IPS DF 6.9 (cell line): ENCODE measurements around the gene AAGAB.
"Not testable (repeated sequence)": the region's sequence is repeated elsewhere in the genome, so short reads cannot be mapped to it uniquely, and the experiment has no call there.

Experiments used
- DNase-seq: peaks from one replicate; pipeline ENCODE4 v3.0.0-alpha.2; 2013; ENCODE audit warnings: low read depth, low spot score
- H3K27ac ChIP-seq: one replicate; pipeline ENCODE4 v1.5.1; 2013; ENCODE audit warnings: low read length, control low read depth
- H3K27me3 ChIP-seq: 2 replicates; pipeline ENCODE4 v1.6.1; 2013; ENCODE audit warnings: mild to moderate bottlenecking, low read length; ENCODE audit not compliant: control insufficient read depth, insufficient read depth
- H3K36me3 ChIP-seq: 2 replicates; pipeline ENCODE4 v1.6.1; 2013; ENCODE audit warnings: low read length; ENCODE audit not compliant: control insufficient read depth, insufficient read depth
- H3K4me1 ChIP-seq: 2 replicates; pipeline ENCODE4 v1.6.1; 2013; ENCODE audit warnings: low read length; ENCODE audit not compliant: control insufficient read depth, insufficient read depth
- H3K4me3 ChIP-seq: 2 replicates; pipeline ENCODE4 v1.5.1; 2013; ENCODE audit warnings: mild to moderate bottlenecking, low read length
- H3K9me3 ChIP-seq: 2 replicates; pipeline ENCODE4 v1.6.1; 2013; ENCODE audit warnings: low read length, inconsistent platforms; ENCODE audit not compliant: control insufficient read depth, insufficient read depth
- WGBS: extraction: QIAGEN DNeasy Blood & Tissue Kit; methylation state at CpG from one replicate; pipeline ENCODE4 v1.1.7; 2013; ENCODE audit warnings: mixed read lengths, missing lambda C conversion rate; ENCODE audit not compliant: insufficient read length, insufficient coverage; 5-methylcytosine and 5-hydroxymethylcytosine counted together

Gene AAGAB

GRCh38 chr15:67280217-67280616, 25.8 kb upstream of the AAGAB start:
- Histone ChIP-seq H3K4me1 (no peaks in the 10 kb centered on the region), H3K36me3 (no peaks in the 10 kb centered on the region), H3K27me3 (no peaks in the 10 kb centered on the region), H3K4me3 (no peak overlapping the region), H3K9me3 (no peaks in the 10 kb centered on the region), H3K27ac (no peak overlapping the region)
- no peak for DNase-seq
- WGBS = no CpG with 5 or more reads among the region's 2 CpGs

GRCh38 chr15:67276666-67277065, 22.2 kb upstream of the AAGAB start:
- H3K4me1 ChIP-seq = no peaks in the 10 kb centered on the region
- no peak overlapping the region for H3K27ac ChIP-seq
- H3K36me3 ChIP-seq = no peaks in the 10 kb centered on the region
- WGBS = no CpG with 5 or more reads among the region's 1 CpG
- no peaks in the 10 kb centered on the region for H3K27me3 ChIP-seq
- no peak overlapping the region for H3K4me3 ChIP-seq
- DNase-seq = no peak
- H3K9me3 ChIP-seq = no peaks in the 10 kb centered on the region

DNA sequence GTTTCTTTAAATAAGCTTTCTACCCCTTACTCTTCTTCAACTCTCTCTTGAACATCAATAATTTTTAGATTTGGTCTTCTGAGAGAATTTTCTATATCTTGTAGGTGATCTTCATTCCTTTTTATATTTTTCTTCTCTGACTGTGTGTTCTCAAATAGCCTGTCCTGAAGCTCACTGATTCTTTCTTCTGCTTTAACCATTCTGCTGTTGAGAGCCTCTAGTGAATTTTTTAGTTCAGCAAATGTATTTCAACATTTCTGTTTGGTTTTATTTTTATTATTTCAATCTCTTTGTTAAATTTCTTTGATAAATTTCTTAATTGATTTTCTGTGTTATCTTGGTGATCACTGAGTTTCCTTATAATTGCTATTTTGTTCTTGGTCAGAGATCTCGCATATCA, 19.8 kb upstream of the AAGAB start:
- no peak overlapping the region for H3K4me3 ChIP-seq
- H3K36me3 ChIP-seq = no peaks in the 10 kb centered on the region
- WGBS = no CpG with 5 or more reads among the region's 1 CpG
- H3K4me1 ChIP-seq = no peaks in the 10 kb centered on the region
- no peak overlapping the region for H3K27ac ChIP-seq
- H3K27me3 ChIP-seq = no peaks in the 10 kb centered on the region
- no peaks in the 10 kb centered on the region for H3K9me3 ChIP-seq
- no peak for DNase-seq

GRCh38 chr15:67267951-67268941, 13.8 kb upstream of the AAGAB start:
- no peaks in the 10 kb centered on the region for H3K9me3 ChIP-seq
- no CpG with 5 or more reads among the region's 9 CpGs for WGBS
- no peaks in the 10 kb centered on the region for H3K27me3 ChIP-seq
- H3K36me3 ChIP-seq = no peaks in the 10 kb centered on the region
- no peak overlapping the region for H3K4me3 ChIP-seq
- H3K27ac ChIP-seq = no peak overlapping the region
- H3K4me1 ChIP-seq = no peaks in the 10 kb centered on the region
- no peak for DNase-seq

DNA sequence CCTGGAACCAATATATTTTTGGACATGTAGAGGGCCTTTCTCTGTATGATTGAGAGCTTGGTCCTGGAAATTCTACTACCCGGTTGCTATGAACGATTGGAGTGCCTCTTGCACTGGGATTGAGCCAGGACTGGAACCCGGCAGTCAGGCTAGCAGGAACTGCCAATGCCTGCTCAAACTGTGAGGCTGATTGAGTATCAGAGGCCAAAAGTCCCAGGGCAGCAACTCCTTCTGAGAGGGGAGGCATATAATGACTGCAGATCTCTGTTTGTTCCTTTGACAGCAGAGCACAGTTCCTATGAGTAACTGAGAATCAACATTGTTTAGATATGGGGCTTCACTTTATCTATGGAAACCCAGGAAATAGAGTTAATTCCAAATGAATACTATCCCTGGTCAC, 13.0 kb upstream of the AAGAB start:
- DNase-seq = no peak
- H3K27ac ChIP-seq = no peak overlapping the region
- H3K4me3 ChIP-seq = no peak overlapping the region
- no peaks in the 10 kb centered on the region for H3K27me3 ChIP-seq
- H3K9me3 ChIP-seq = no peaks in the 10 kb centered on the region
- no CpG with 5 or more reads among the region's 3 CpGs for WGBS
- H3K4me1 ChIP-seq = no peaks in the 10 kb centered on the region
- H3K36me3 ChIP-seq = no peaks in the 10 kb centered on the region

- no CpG with 5 or more reads among the region's 6 CpGs for WGBS
Observed at GRCh38 chr15:67266870-67267269, 12.4 kb upstream of the AAGAB start.

GRCh38 chr15:67259806-67260205, 5.3 kb upstream of the AAGAB start:
- no peak for DNase-seq
- Histone ChIP-seq H3K27ac (no peak overlapping the region), H3K27me3 (no peaks in the 10 kb centered on the region), H3K36me3 (no peaks in the 10 kb centered on the region), H3K4me3 (no peak overlapping the region), H3K4me1 (no peaks in the 10 kb centered on the region), H3K9me3 (no peaks in the 10 kb centered on the region)

More at GRCh38 chr15:67266870-67267269, 12.4 kb upstream of the AAGAB start:
- Histone ChIP-seq H3K4me3 (no peak overlapping the region), H3K36me3 (no peaks in the 10 kb centered on the region), H3K4me1 (no peaks in the 10 kb centered on the region), H3K27ac (no peak overlapping the region), H3K27me3 (no peaks in the 10 kb centered on the region), H3K9me3 (no peaks in the 10 kb centered on the region)
- no peak for DNase-seq

GRCh38 chr15:67259379-67259778, 4.9 kb upstream of the AAGAB start:
- H3K27ac ChIP-seq = no peak overlapping the region

DNA sequence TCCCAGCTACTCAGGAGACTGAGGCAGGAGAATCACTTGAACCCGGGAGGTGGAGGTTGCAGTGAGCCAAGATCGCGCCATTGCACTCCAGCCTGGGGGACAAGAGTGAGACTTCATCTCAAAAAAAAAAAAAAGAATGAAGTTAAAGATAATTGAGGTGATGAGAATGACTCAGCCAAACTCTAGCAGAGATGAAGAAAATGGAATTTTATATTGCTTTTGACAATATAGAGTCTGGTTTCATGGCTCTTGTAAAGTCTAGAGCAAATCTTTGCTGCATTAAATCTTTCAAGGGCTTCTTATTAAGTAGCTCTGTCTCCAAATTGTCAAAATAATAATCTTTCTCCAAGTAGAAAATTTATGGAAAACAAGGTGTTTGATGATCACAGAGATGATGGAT, 4.0 kb upstream of the AAGAB start:
- not testable (repeated sequence) for H3K4me3 ChIP-seq
- WGBS = no CpG with 5 or more reads among the region's 3 CpGs

More at GRCh38 chr15:67259379-67259778, 4.9 kb upstream of the AAGAB start:
- no peak for DNase-seq
- no peak overlapping the region for H3K4me3 ChIP-seq
- no peaks in the 10 kb centered on the region for H3K27me3 ChIP-seq
- no peaks in the 10 kb centered on the region for H3K9me3 ChIP-seq
- H3K4me1 ChIP-seq = no peaks in the 10 kb centered on the region
- no peaks in the 10 kb centered on the region for H3K36me3 ChIP-seq

GRCh38 chr15:67256051-67256450, 1.6 kb upstream of the AAGAB start:
- no peak for DNase-seq
- Histone ChIP-seq H3K9me3 (no peaks in the 10 kb centered on the region), H3K4me1 (no peaks in the 10 kb centered on the region), H3K27me3 (no peaks in the 10 kb centered on the region), H3K27ac (no peak overlapping the region), H3K4me3 (no peak overlapping the region), H3K36me3 (no peaks in the 10 kb centered on the region)
- no CpG with 5 or more reads among the region's 3 CpGs for WGBS

More for the DNA sequence above, 4.0 kb upstream of the AAGAB start:
- not testable (repeated sequence) for H3K9me3 ChIP-seq, H3K4me1 ChIP-seq, H3K27ac ChIP-seq, DNase-seq, H3K36me3 ChIP-seq, H3K27me3 ChIP-seq
